GM19468 (cell line): ENCODE results near the gene MYO15B.
"Not testable (repeated sequence)": the region's sequence is repeated elsewhere in the genome, so short reads cannot be mapped to it uniquely, and the experiment has no call there.

Experiments
- ATAC-seq: cut with Tn5 transposase; IDR thresholded peaks from one replicate; pipeline ENCODE4 v1.9.1; 2021; ENCODE audit warnings: mild to moderate bottlenecking, moderate library complexity, moderate number of reproducible peaks; ENCODE audit not compliant: unreplicated experiment; ENCODE audit errors: extremely low read depth

MYO15B gene

GRCh38 chr17:75573994-75574393 lies 13.6 kb upstream of the MYO15B start:
- no peak for ATAC-seq

- no peak for ATAC-seq
Measured at GRCh38 chr17:75574404-75575036, 13.1 kb upstream of the MYO15B start.

GRCh38 chr17:75575197-75575596 lies 12.4 kb upstream of the MYO15B start:
- no peak for ATAC-seq

- no peak for ATAC-seq
Measured at GRCh38 chr17:75575728-75576127, 11.9 kb upstream of the MYO15B start.

- no peak for ATAC-seq
Measured at GRCh38 chr17:75576661-75577060, 10.9 kb upstream of the MYO15B start.

GRCh38 chr17:75581121-75581725 lies 6.4 kb upstream of the MYO15B start:
- not testable (repeated sequence) for ATAC-seq

- not testable (repeated sequence) for ATAC-seq
Measured at GRCh38 chr17:75583197-75583596, 4.4 kb upstream of the MYO15B start.

GRCh38 chr17:75584849-75585175 lies 2.8 kb upstream of the MYO15B start:
- ATAC-seq = no peak

- no peak for ATAC-seq
Measured at GRCh38 chr17:75588596-75589011, 1.0 kb downstream of the MYO15B start.

- ATAC-seq = no peak
Measured at GRCh38 chr17:75589012-75589918, 1.7 kb downstream of the MYO15B start.

GRCh38 chr17:75589919-75590303 lies 2.3 kb downstream of the MYO15B start:
- no peak for ATAC-seq

GRCh38 chr17:75590314-75590761 lies 2.7 kb downstream of the MYO15B start:
- no peak for ATAC-seq

- ATAC-seq = no peak
Measured at GRCh38 chr17:75590849-75591721, 3.5 kb downstream of the MYO15B start.

GRCh38 chr17:75591722-75592302 lies 4.2 kb downstream of the MYO15B start:
- ATAC-seq = no peak

GRCh38 chr17:75592348-75593020 lies 4.9 kb downstream of the MYO15B start:
- no peak for ATAC-seq

GRCh38 chr17:75593430-75593829 lies 5.8 kb downstream of the MYO15B start:
- not testable (repeated sequence) for ATAC-seq

GRCh38 chr17:75594499-75595283 lies 7.1 kb downstream of the MYO15B start:
- ATAC-seq = no peak

- ATAC-seq = no peak
Measured at GRCh38 chr17:75595284-75595919, 7.8 kb downstream of the MYO15B start.
